MV-4-11 (cell line): ENCODE data around the gene GALP.
"Not testable (repeated sequence)": the region's sequence is repeated elsewhere in the genome, so short reads cannot be mapped to it uniquely, and the experiment has no call there.

ENCODE experiments used
- DNase-seq: peaks from one replicate; lab custom pipeline; 2025; lab: John Stamatoyannopoulos, UW

The GALP gene

GRCh38 chr19:56191115-56191514, 15.3 kb downstream of the GALP start:
- DNase-seq = no peak

GRCh38 chr19:56191711-56192110, 15.9 kb downstream of the GALP start:
- no peak for DNase-seq

- DNase-seq = no peak
Measured at GRCh38 chr19:56193981-56194640, 18.3 kb downstream of the GALP start.

GRCh38 chr19:56197646-56198045, 21.8 kb downstream of the GALP start, which contains the start of gene ZSCAN5B:
TSS of gene ZSCAN5B (minus strand) at chr19:56197783. CDS start at chr19:56193052, 4,731 bp downstream.
- not testable (repeated sequence) for DNase-seq

- no peak for DNase-seq
Measured at GRCh38 chr19:56199687-56200086, 23.9 kb downstream of the GALP start.

- DNase-seq = no peak
Measured at GRCh38 chr19:56201973-56202372, 26.2 kb downstream of the GALP start, which contains the start of gene ZSCAN5C. TSS of gene ZSCAN5C (plus strand) at chr19:56202273. CDS start at chr19:56205914, 3,641 bp downstream.

- DNase-seq = not testable (repeated sequence)
Measured at GRCh38 chr19:56207581-56207980, 31.8 kb downstream of the GALP start.

GRCh38 chr19:56209091-56209490, 33.3 kb downstream of the GALP start:
- DNase-seq = no peak

- DNase-seq = not testable (repeated sequence)
Measured at GRCh38 chr19:56210036-56210435, 34.2 kb downstream of the GALP start.

- no peak for DNase-seq
Measured at GRCh38 chr19:56211718-56212117, 35.9 kb downstream of the GALP start.

GRCh38 chr19:56217039-56217949, 41.5 kb downstream of the GALP start:
- DNase-seq = no peak

- no peak for DNase-seq
Measured at GRCh38 chr19:56218961-56219360, 43.2 kb downstream of the GALP start.

GRCh38 chr19:56221442-56221841, 45.6 kb downstream of the GALP start:
- not testable (repeated sequence) for DNase-seq

GRCh38 chr19:56221851-56222250, 46.0 kb downstream of the GALP start:
- no peak for DNase-seq

- DNase-seq = no peak
Measured at GRCh38 chr19:56222901-56223300, 47.1 kb downstream of the GALP start.

- no peak for DNase-seq
Measured at GRCh38 chr19:56223481-56223880, 47.7 kb downstream of the GALP start.
